ENCODE results near the gene SCN8A.

Gene SCN8A

GRCh38 chr12:51675071-51675803 lies 84.2 kb downstream of the SCN8A start:
- no peaks in the 10 kb centered on the region for H3K9me3 Mint-ChIP-seq (ENCODE audit: low read depth)
- no peak overlapping the region for H3K27ac Mint-ChIP-seq
- peaks cover 3% of the 10 kb centered on the region for H3K27me3 Mint-ChIP-seq
- H3K4me3 Mint-ChIP-seq, result no peak overlapping the region
- peaks cover 1% of the 10 kb centered on the region for H3K4me1 Mint-ChIP-seq (ENCODE audit: low read depth)
- H3K36me3 Mint-ChIP-seq, result no peaks in the 10 kb centered on the region

- H3K4me3 Mint-ChIP-seq, result no peak overlapping the region
- H3K4me1 Mint-ChIP-seq (ENCODE audit: low read depth), result peaks cover 1% of the 10 kb centered on the region
- H3K36me3 Mint-ChIP-seq, result no peaks in the 10 kb centered on the region
- H3K27me3 Mint-ChIP-seq, result peaks cover 1% of the 10 kb centered on the region
- H3K27ac Mint-ChIP-seq, result no peak overlapping the region
- H3K9me3 Mint-ChIP-seq (ENCODE audit: low read depth), result no peaks in the 10 kb centered on the region
Measured at GRCh38 chr12:51676875-51677274, 85.8 kb downstream of the SCN8A start.

- Mint-ChIP-seq H3K27me3 (peaks cover 1% of the 10 kb centered on the region), H3K4me1 (ENCODE audit: low read depth) (peaks cover 1% of the 10 kb centered on the region), H3K9me3 (ENCODE audit: low read depth) (no peaks in the 10 kb centered on the region), H3K4me3 (no peak overlapping the region), H3K36me3 (no peaks in the 10 kb centered on the region), H3K27ac (no peak overlapping the region)
Measured at GRCh38 chr12:51677284-51677968, 86.4 kb downstream of the SCN8A start.

GRCh38 chr12:51678086-51678724 lies 87.2 kb downstream of the SCN8A start:
- H3K4me1 Mint-ChIP-seq (ENCODE audit: low read depth), result peaks cover 1% of the 10 kb centered on the region
- H3K27ac Mint-ChIP-seq, result no peak overlapping the region
- H3K9me3 Mint-ChIP-seq (ENCODE audit: low read depth), result no peaks in the 10 kb centered on the region
- H3K27me3 Mint-ChIP-seq, result peaks cover 1% of the 10 kb centered on the region
- H3K36me3 Mint-ChIP-seq, result no peaks in the 10 kb centered on the region
- H3K4me3 Mint-ChIP-seq, result no peak overlapping the region

GRCh38 chr12:51682981-51683380 lies 91.9 kb downstream of the SCN8A start:
- Mint-ChIP-seq H3K9me3 (ENCODE audit: low read depth) (no peaks in the 10 kb centered on the region), H3K27me3 (peaks cover 1% of the 10 kb centered on the region), H3K27ac (no peak overlapping the region), H3K36me3 (no peaks in the 10 kb centered on the region), H3K4me1 (ENCODE audit: low read depth) (peaks cover 5% of the 10 kb centered on the region), H3K4me3 (no peak overlapping the region)

GRCh38 chr12:51683763-51684357 lies 92.8 kb downstream of the SCN8A start:
- no peak overlapping the region for H3K4me3 Mint-ChIP-seq
- no peak overlapping the region for H3K27ac Mint-ChIP-seq
- H3K36me3 Mint-ChIP-seq, result no peaks in the 10 kb centered on the region
- peaks cover 5% of the 10 kb centered on the region for H3K4me1 Mint-ChIP-seq (ENCODE audit: low read depth)
- H3K27me3 Mint-ChIP-seq, result no peaks in the 10 kb centered on the region
- H3K9me3 Mint-ChIP-seq (ENCODE audit: low read depth), result no peaks in the 10 kb centered on the region

GRCh38 chr12:51686727-51687126 lies 95.7 kb downstream of the SCN8A start:
- Mint-ChIP-seq H3K4me1 (ENCODE audit: low read depth) (peaks cover 5% of the 10 kb centered on the region), H3K4me3 (no peak overlapping the region), H3K27ac (no peak overlapping the region), H3K9me3 (ENCODE audit: low read depth) (no peaks in the 10 kb centered on the region), H3K36me3 (no peaks in the 10 kb centered on the region), H3K27me3 (no peaks in the 10 kb centered on the region)

GRCh38 chr12:51687177-51687576 lies 96.1 kb downstream of the SCN8A start:
- Mint-ChIP-seq H3K36me3 (no peaks in the 10 kb centered on the region), H3K9me3 (ENCODE audit: low read depth) (no peaks in the 10 kb centered on the region), H3K4me1 (ENCODE audit: low read depth) (peaks cover 5% of the 10 kb centered on the region), H3K27me3 (no peaks in the 10 kb centered on the region), H3K27ac (no peak overlapping the region), H3K4me3 (no peak overlapping the region)

- H3K27me3 Mint-ChIP-seq, result no peaks in the 10 kb centered on the region
- H3K36me3 Mint-ChIP-seq, result no peaks in the 10 kb centered on the region
- H3K4me1 Mint-ChIP-seq (ENCODE audit: low read depth), result peaks cover 5% of the 10 kb centered on the region
Measured at GRCh38 chr12:51687614-51688013, 96.6 kb downstream of the SCN8A start.

GRCh38 chr12:51689983-51690382 lies 99.0 kb downstream of the SCN8A start:
- Mint-ChIP-seq H3K4me1 (ENCODE audit: low read depth) (peaks cover 5% of the 10 kb centered on the region), H3K36me3 (no peaks in the 10 kb centered on the region), H3K27me3 (no peaks in the 10 kb centered on the region), H3K9me3 (ENCODE audit: low read depth) (no peaks in the 10 kb centered on the region), H3K4me3 (no peak overlapping the region), H3K27ac (no peak overlapping the region)

More at GRCh38 chr12:51687614-51688013, 96.6 kb downstream of the SCN8A start:
- Mint-ChIP-seq H3K9me3 (ENCODE audit: low read depth) (no peaks in the 10 kb centered on the region), H3K4me3 (no peak overlapping the region), H3K27ac (no peak overlapping the region)

- Mint-ChIP-seq H3K4me3 (no peak overlapping the region), H3K27me3 (no peaks in the 10 kb centered on the region), H3K9me3 (ENCODE audit: low read depth) (no peaks in the 10 kb centered on the region), H3K4me1 (ENCODE audit: low read depth) (peaks cover 2% of the 10 kb centered on the region), H3K27ac (no peak overlapping the region), H3K36me3 (no peaks in the 10 kb centered on the region)
Measured at GRCh38 chr12:51692016-51692415, 101.0 kb downstream of the SCN8A start.

GRCh38 chr12:51693569-51693968 lies 102.5 kb downstream of the SCN8A start:
- Mint-ChIP-seq H3K4me3 (no peak overlapping the region), H3K27me3 (no peaks in the 10 kb centered on the region), H3K36me3 (no peaks in the 10 kb centered on the region), H3K27ac (no peak overlapping the region), H3K9me3 (ENCODE audit: low read depth) (no peaks in the 10 kb centered on the region), H3K4me1 (ENCODE audit: low read depth) (no peaks in the 10 kb centered on the region)

GRCh38 chr12:51694146-51694545 lies 103.1 kb downstream of the SCN8A start:
- H3K27ac Mint-ChIP-seq, result no peak overlapping the region
- H3K36me3 Mint-ChIP-seq, result no peaks in the 10 kb centered on the region
- H3K27me3 Mint-ChIP-seq, result no peaks in the 10 kb centered on the region
- H3K4me1 Mint-ChIP-seq (ENCODE audit: low read depth), result no peaks in the 10 kb centered on the region
- H3K9me3 Mint-ChIP-seq (ENCODE audit: low read depth), result no peaks in the 10 kb centered on the region
- no peak overlapping the region for H3K4me3 Mint-ChIP-seq

- Mint-ChIP-seq H3K4me1 (ENCODE audit: low read depth) (no peaks in the 10 kb centered on the region), H3K27ac (no peak overlapping the region), H3K4me3 (no peak overlapping the region), H3K9me3 (ENCODE audit: low read depth) (no peaks in the 10 kb centered on the region), H3K27me3 (no peaks in the 10 kb centered on the region), H3K36me3 (no peaks in the 10 kb centered on the region)
Measured at GRCh38 chr12:51695241-51696010, 104.4 kb downstream of the SCN8A start.
